ENCODE measurements around the gene THADA.

DNA sequence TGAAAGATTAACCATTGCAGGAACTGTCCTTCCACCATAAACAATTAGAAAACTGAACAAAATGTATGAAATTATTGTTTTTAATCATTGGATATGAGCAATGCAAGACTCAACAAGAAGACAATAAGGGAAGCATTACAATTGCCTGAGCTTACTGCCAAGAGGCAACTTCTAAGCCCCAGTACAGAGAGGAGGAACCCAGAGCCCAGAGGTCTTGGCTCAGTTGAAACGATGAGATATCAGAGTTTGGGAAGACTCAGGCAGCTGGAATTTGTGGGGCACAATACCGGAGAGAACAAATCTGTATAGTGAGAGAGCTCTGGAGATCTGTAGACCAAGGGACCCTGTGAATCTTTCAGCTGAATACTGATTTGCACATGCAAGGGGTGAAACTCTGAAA is 288.8 kb downstream of the THADA start:
- TF ChIP-seq TAF1 (IDR thresholded peaks at IDR 0.05; ENCODE audit: borderline replicate concordance, insufficient read depth, low read length) (no peak), POLR2AphosphoS5 (IDR thresholded peaks at IDR 0.05; ENCODE audit: low read depth, low read length) (no peak), SIN3A (IDR thresholded peaks at IDR 0.05; ENCODE audit: borderline replicate concordance, insufficient read depth, low read length) (no peak), REST (IDR thresholded peaks at IDR 0.05; ENCODE audit: insufficient read depth in 1 of 2, low read depth in 2 of 2, low read length in 2 of 2) (no peak)
